Panc1 (cell line): ENCODE results near the gene ATXN7L1. TPM values are rescaled to one million over a fixed set of nuclear protein-coding genes. Genes with fewer than 3 reads are reported as not detected.

Experiments used
- ATAC-seq: fragments of 200-7000 bp; cut with Tn5 transposase; 2 replicates; pipeline ENCODE4 v1.9.1; 2020; ENCODE audit warnings: mild to moderate bottlenecking, moderate library complexity
- BruUV-seq: library from RNA; stranded (reverse); fragments of 400-500 nt; replicated peaks from 2 replicates; lab custom pipeline; 2021; lab: Mats Ljungman, UMichigan
- CTCF ChIA-PET: fragments of 300-600 bp; sonication (Branson Sonifier 250); formaldehyde crosslinking; loops from one replicate; lab custom pipeline; 2022; ENCODE audit warnings: antibody characterized with exemption; lab: Charles Lee
- POLR2A ChIA-PET: fragments of 300-600 bp; sonication (Branson Sonifier 250); formaldehyde crosslinking; loops from one replicate; lab custom pipeline; 2022; ENCODE audit warnings: antibody characterized with exemption; lab: Charles Lee
- DNase-seq: peaks from one replicate; pipeline ENCODE4 v3.0.0-alpha.2; 2010; ENCODE audit warnings: low read depth, low spot score
- H3K27ac ChIP-seq: 2 replicates; pipeline ENCODE4 v1.5.1; 2011; ENCODE audit warnings: mild to moderate bottlenecking, low read length, inconsistent platforms
- H3K27me3 ChIP-seq: fragments of 200-500 bp; sonication (Bioruptor generic); 2 replicates; pipeline ENCODE4 v1.6.0; 2014; ENCODE audit warnings: low read length, inconsistent platforms; ENCODE audit not compliant: control insufficient read depth, insufficient read depth
- H3K36me3 ChIP-seq: fragments of 200-500 bp; sonication (Bioruptor generic); 2 replicates; pipeline ENCODE4 v1.5.1; 2014; ENCODE audit warnings: inconsistent platforms, mild to moderate bottlenecking, low read length, moderate library complexity; ENCODE audit not compliant: control insufficient read depth, insufficient read depth
- H3K4me1 ChIP-seq: 2 replicates; pipeline ENCODE4 v1.5.1; 2011; ENCODE audit warnings: inconsistent platforms, mild to moderate bottlenecking, low read length, moderate library complexity; ENCODE audit not compliant: control insufficient read depth, insufficient read depth
- H3K4me3 ChIP-seq, 2 experiments: 2 replicates each; pipeline ENCODE4 v1.5.1; 2011 to 2012; ENCODE audit warnings: low read depth in 2 of 2, low read length in 2 of 2, mild to moderate bottlenecking in 2 of 2, inconsistent platforms in 1 of 2, moderate library complexity in 1 of 2
- H3K9me3 ChIP-seq: fragments of 200-500 bp; sonication (Bioruptor generic); 2 replicates; pipeline ENCODE4 v1.5.1; 2014; ENCODE audit warnings: low read depth, mild to moderate bottlenecking, inconsistent platforms, low read length, moderate library complexity; ENCODE audit not compliant: control insufficient read depth, insufficient read depth
- CTCF ChIP-seq: fragments of 450-650 bp; IDR thresholded peaks from 2 replicates; pipeline ENCODE4 v1.5.1; 2017; ENCODE audit warnings: mild to moderate bottlenecking
- POLR2AphosphoS5 ChIP-seq: IDR thresholded peaks from 2 replicates; pipeline ENCODE4 v1.6.1; 2012; ENCODE audit warnings: mild to moderate bottlenecking, low read depth, low read length, moderate library complexity
- REST ChIP-seq, 2 experiments: IDR thresholded peaks; 2 replicates each; pipeline ENCODE4 v1.6.1; 2011 to 2012; ENCODE audit warnings: low read depth in 2 of 2, control low read depth in 1 of 2, low read length in 1 of 2, mild to moderate bottlenecking in 1 of 2, moderate library complexity in 1 of 2; ENCODE audit not compliant: insufficient read depth in 1 of 2
- SIN3A ChIP-seq: IDR thresholded peaks from 2 replicates; pipeline ENCODE4 v1.6.1; 2012; ENCODE audit warnings: low read depth, mild to moderate bottlenecking, low read length, moderate library complexity, borderline replicate concordance; ENCODE audit not compliant: insufficient read depth
- TCF7L2 ChIP-seq: IDR thresholded peaks from 2 replicates; pipeline ENCODE4 v1.6.1; 2011; ENCODE audit warnings: mild to moderate bottlenecking, low read depth, low read length, inconsistent platforms
- in situ Hi-C: cut with HindIII; loops from 2 replicates; pipeline ENCODE4 v1.10.0; 2016; ENCODE audit warnings: low sequenced_read_pairs, low pct_unique_long_range_greater_than_20kb
- intact Hi-C: fragments of 100-400 bp; cut with micrococcal nuclease; formaldehyde crosslinking; loops from one replicate; pipeline ENCODE4 v1.10.0; 2022; ENCODE audit not compliant: unreplicated experiment
- total RNA-seq: library from RNA; stranded (reverse); gene quantifications from one replicate; pipeline ENCODE4 v1.2.1, GENCODE V29; 2021; ENCODE audit not compliant: unreplicated experiment

The ATXN7L1 gene
- total RNA-seq, 1 experiment from 2014 or later: 10.8 TPM

GRCh38 chr7:105613611-105614330 is 262.6 kb downstream of the ATXN7L1 start:
- intact Hi-C loops (no loop called here), in situ Hi-C loops (no loop called here)
- no peaks in the 10 kb centered on the region for H3K9me3 ChIP-seq
- no peaks in the 10 kb centered on the region for H3K27me3 ChIP-seq
- POLR2A ChIA-PET: no interaction called here
- H3K4me3 ChIP-seq: no peak overlapping the region
- DNase-seq (no peak), ATAC-seq (no peak)
- no peaks in the 10 kb centered on the region for H3K36me3 ChIP-seq
- H3K27ac ChIP-seq: no peak overlapping the region
- TF ChIP-seq TCF7L2 (no peak), REST (IDR thresholded peaks at IDR 0.05; ENCODE audit: insufficient read depth in 1 of 2, low read depth in 2 of 2, low read length in 1 of 2) (no peak), SIN3A (no peak), CTCF (no peak), POLR2AphosphoS5 (no peak)
- CTCF ChIA-PET: no interaction called here
- no peaks in the 10 kb centered on the region for H3K4me1 ChIP-seq
- no TSS peak for BruUV-seq

GRCh38 chr7:105612806-105613205 is 263.6 kb downstream of the ATXN7L1 start:
- BruUV-seq: no TSS peak
- Histone ChIP-seq H3K27ac (no peak overlapping the region), H3K4me1 (no peaks in the 10 kb centered on the region), H3K36me3 (no peaks in the 10 kb centered on the region), H3K27me3 (no peaks in the 10 kb centered on the region), H3K4me3 (no peak overlapping the region), H3K9me3 (no peaks in the 10 kb centered on the region)
- in situ Hi-C loops: no loop called here
- ChIA-PET CTCF (no interaction called here), POLR2A (no interaction called here)
- no peak for TF ChIP-seq SIN3A
- TF ChIP-seq REST (IDR thresholded peaks at IDR 0.05; ENCODE audit: insufficient read depth in 1 of 2, low read depth in 2 of 2, low read length in 1 of 2): no peak
- no peak for TF ChIP-seq CTCF
- ATAC-seq (no peak), DNase-seq (no peak)
- intact Hi-C loops: no loop called here
